HEK293T (cell line): ENCODE data around the gene TMEM190.

Experiments used
- BHLHE40 ChIP-seq: fragments of 450-650 bp; IDR thresholded peaks from 2 replicates; pipeline ENCODE4 v1.6.1; 2016; ENCODE audit warnings: mild to moderate bottlenecking, moderate library complexity, borderline replicate concordance
- FOXA1 ChIP-seq: fragments of 450-650 bp; IDR thresholded peaks from 2 replicates; pipeline ENCODE4 v1.6.1; 2016; ENCODE audit warnings: mild to moderate bottlenecking

- TF ChIP-seq BHLHE40 (no peak), FOXA1 (no peak)
These were observed 16.5 kb downstream of the TMEM190 start for GRCh38 chr19:55392820-55393761.
